Vagina (tissue), 2 donors: ENCODE measurements around the gene ABCB8. TPM values are rescaled to one million over a fixed set of nuclear protein-coding genes. Genes with fewer than 3 reads are reported as not detected.
A peak's percentile ranks its signal among the peaks of the same experiment; 100 is the strongest.

Experiments used
- DNase-seq, 2 donors: peaks; one replicate each; pipeline ENCODE4 v3.0.0-alpha.2; 2017; ENCODE audit errors: extremely low spot score in 2 of 2
- H3K27ac ChIP-seq: fragments of 200-600 bp; sonication (generic); one replicate; pipeline ENCODE4 v1.5.1; 2019
- H3K27me3 ChIP-seq: fragments of 200-600 bp; sonication (generic); one replicate; pipeline ENCODE4 v1.5.1; 2019
- H3K36me3 ChIP-seq, 2 donors: fragments of 200-600 bp; sonication (generic); one replicate each; pipeline ENCODE4 v1.5.1; 2017 to 2019
- H3K4me1 ChIP-seq: fragments of 200-600 bp; sonication (generic); one replicate; pipeline ENCODE4 v1.5.1; 2019
- H3K4me3 ChIP-seq, 2 donors: fragments of 200-600 bp; sonication (generic); 1 replicate in 1 of 2; 2 replicates in 1 of 2; pipeline ENCODE4 v1.5.1; 2016 to 2019
- H3K9me3 ChIP-seq: fragments of 200-600 bp; sonication (generic); one replicate; pipeline ENCODE4 v1.5.1; 2019
- POLR2A ChIP-seq, 2 donors: fragments of 450-650 bp; IDR thresholded peaks; one replicate each; pipeline ENCODE4 v1.6.1; 2017; ENCODE audit warnings: antibody characterized with exemption in 2 of 2, mild to moderate bottlenecking in 2 of 2, moderate library complexity in 2 of 2
- POLR2AphosphoS5 ChIP-seq, 2 donors: sonication (generic); formaldehyde crosslinking; IDR thresholded peaks; one replicate each; pipeline ENCODE4 v1.9.0; 2017; ENCODE audit warnings: antibody characterized with exemption in 2 of 2, mild to moderate bottlenecking in 2 of 2, low read depth in 1 of 2; ENCODE audit not compliant: insufficient read depth in 1 of 2
- intact Hi-C: fragments of 100-400 bp; cut with DNase I; formaldehyde crosslinking; loops from one replicate; pipeline ENCODE4 v1.15.1; 2023
- total RNA-seq: library from RNA; depleted of rRNA; stranded (reverse); fragments of >200 nt; gene quantifications from one replicate; pipeline ENCODE4 v1.2.3, GENCODE V29; 2016
- TF ChIP-seq, protein P1 (sequence below), 3 experiments: fragments of 450-650 bp in 2 of 3; fragments of 200-600 bp in 1 of 3; sonication (generic) in 1 of 3; IDR thresholded peaks; one replicate each; pipeline ENCODE4 v1.5.1; 2017 to 2019; ENCODE audit warnings: antibody characterized with exemption in 3 of 3, mild to moderate bottlenecking in 2 of 3, moderate library complexity in 2 of 3

Gene ABCB8
- total RNA-seq, result 38.3 TPM

DNA sequence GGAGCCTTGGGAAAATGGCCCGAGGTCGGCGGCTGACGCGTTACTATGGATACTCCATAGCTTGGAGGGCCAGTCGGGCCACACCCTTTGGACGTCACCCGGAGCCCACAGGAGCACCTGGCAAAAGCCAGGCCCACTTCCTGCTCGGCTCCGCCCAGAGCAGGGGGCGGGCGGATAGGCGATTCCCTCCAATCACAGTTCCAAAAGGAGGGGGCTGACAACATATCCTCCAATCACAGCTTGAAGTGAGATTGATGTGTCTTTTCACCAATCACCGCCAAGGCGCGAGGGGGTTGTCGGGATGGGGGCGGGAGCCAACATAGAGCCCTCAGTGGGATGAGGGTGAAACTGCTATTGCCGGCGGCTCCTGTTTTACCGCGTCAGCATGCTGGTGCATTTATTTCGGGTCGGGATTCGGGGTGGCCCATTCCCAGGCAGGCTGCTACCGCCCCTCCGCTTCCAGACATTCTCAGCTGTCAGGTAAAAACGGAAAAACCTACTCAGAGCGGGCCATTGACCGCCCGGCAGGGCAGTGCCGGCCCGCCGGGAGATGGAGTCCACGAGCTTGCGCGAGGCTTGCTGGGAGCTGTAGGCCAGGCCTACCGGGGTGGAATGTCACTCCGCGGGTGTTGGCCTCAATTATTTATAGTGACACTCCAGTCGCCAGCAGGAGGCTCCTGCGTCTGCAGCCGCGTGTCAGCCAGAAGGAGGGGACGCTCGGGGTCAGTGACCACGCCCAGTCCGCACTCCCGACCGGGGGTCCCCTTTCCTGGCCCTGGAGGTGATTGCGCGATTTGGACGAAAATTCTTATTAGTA lies at the start of gene ABCB8:
ABCB8 (plus strand) TSS at position 320 of the 817 bp plus-strand sequence; CDS start at position 386, 66 bp downstream.
- H3K4me1 ChIP-seq, result peaks cover 21% of the 10 kb centered on the region
- H3K9me3 ChIP-seq, result no peaks in the 10 kb centered on the region
- peak in 1 of 2 donors; percentile 57 for TF ChIP-seq POLR2A (IDR thresholded peaks at IDR 0.05)
- TF ChIP-seq, protein P1, sequence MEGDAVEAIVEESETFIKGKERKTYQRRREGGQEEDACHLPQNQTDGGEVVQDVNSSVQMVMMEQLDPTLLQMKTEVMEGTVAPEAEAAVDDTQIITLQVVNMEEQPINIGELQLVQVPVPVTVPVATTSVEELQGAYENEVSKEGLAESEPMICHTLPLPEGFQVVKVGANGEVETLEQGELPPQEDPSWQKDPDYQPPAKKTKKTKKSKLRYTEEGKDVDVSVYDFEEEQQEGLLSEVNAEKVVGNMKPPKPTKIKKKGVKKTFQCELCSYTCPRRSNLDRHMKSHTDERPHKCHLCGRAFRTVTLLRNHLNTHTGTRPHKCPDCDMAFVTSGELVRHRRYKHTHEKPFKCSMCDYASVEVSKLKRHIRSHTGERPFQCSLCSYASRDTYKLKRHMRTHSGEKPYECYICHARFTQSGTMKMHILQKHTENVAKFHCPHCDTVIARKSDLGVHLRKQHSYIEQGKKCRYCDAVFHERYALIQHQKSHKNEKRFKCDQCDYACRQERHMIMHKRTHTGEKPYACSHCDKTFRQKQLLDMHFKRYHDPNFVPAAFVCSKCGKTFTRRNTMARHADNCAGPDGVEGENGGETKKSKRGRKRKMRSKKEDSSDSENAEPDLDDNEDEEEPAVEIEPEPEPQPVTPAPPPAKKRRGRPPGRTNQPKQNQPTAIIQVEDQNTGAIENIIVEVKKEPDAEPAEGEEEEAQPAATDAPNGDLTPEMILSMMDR (IDR thresholded peaks at IDR 0.05), result peak; percentile 4 to 31 (median 31)
- peak; percentile 88 to 96 for TF ChIP-seq POLR2AphosphoS5 (IDR thresholded peaks at IDR 0.05; ENCODE audit: insufficient read depth in 1 of 2, low read depth in 1 of 2)
- intact Hi-C loops, result loop anchor here (2.0 kb wide), 1 partner anchor 54 kb away; the partner anchor contains the start of gene TMUB1
- DNase-seq, result peak; percentile 97 to 100
- H3K27me3 ChIP-seq, result no peaks in the 10 kb centered on the region
- H3K27ac ChIP-seq, result peak within 1 kb of the TSS; percentile 82
- peak within 1 kb of the TSS; percentile 65 to 90 for H3K4me3 ChIP-seq
- H3K36me3 ChIP-seq, result no peaks in the 10 kb centered on the region

DNA sequence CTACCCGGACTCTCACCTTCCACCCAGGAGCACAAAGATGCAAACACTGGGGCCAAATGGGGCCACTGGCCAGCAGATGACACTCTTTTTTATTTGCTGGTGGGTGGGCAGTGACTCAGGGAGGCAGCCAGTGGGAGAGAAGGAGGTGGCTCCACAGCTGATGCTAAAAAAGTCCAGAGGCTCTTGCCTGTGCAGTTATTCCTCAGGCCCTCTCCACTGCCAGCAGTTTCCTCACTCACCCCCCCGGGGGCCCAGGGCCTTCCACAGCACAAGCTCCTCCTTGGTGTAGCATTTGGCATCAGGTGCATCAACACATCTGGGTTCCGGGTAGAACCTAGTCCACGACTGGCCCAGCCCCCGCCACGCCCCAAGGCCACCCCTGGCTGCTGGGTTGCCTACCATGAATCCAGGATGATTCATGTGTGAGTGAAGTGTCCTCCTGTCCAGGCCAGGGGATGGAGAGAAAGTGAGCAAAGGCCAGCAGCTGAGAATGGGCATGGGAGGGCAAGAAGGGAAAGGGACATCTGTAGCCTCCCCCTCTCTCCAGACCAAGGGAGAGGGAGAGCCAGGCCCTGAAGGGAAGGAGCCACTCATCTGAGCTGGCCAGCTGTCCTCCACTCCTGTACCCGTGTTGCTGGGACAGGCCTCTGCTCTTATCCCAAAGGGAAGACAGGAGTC lies 48.4 kb upstream of the ABCB8 start:
- peak overlapping the region in 1 of 2 donors; percentile 50 for H3K4me3 ChIP-seq
- intact Hi-C loops, result no loop called here
- peaks cover 30% of the 10 kb centered on the region for H3K4me1 ChIP-seq
- peaks cover 3% of the 10 kb centered on the region for H3K27me3 ChIP-seq
- TF ChIP-seq POLR2A (IDR thresholded peaks at IDR 0.05) (no peak), POLR2AphosphoS5 (IDR thresholded peaks at IDR 0.05; ENCODE audit: insufficient read depth in 1 of 2, low read depth in 1 of 2) (no peak)
- TF ChIP-seq, protein P1 (IDR thresholded peaks at IDR 0.05), result no peak
- no peak overlapping the region for H3K27ac ChIP-seq
- no peaks in the 10 kb centered on the region for H3K36me3 ChIP-seq
- no peak for DNase-seq
- H3K9me3 ChIP-seq, result no peaks in the 10 kb centered on the region

DNA sequence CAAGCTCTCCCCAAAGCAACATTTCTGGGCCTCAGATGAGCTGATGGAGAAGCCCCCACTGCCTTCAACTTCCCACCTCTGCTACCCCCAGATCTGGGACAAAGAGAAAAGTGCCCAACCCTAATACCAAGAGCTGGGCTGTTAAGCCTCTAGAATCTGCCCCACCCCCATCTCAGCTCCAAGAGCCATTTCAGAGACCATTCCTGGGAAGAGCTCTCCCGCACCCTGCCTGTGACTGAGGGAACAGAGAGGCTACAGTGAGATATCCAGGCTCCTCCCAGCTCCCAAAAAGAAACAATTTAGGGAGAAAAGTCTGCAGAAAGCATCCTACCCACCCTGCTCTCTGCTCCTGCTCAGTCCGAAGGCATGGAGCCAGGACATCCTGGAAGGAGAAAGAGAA lies 47.6 kb upstream of the ABCB8 start:
- peaks cover 3% of the 10 kb centered on the region for H3K27me3 ChIP-seq
- TF ChIP-seq, protein P1 (IDR thresholded peaks at IDR 0.05), result no peak
- TF ChIP-seq POLR2A (IDR thresholded peaks at IDR 0.05), result no peak
- no peak for TF ChIP-seq POLR2AphosphoS5 (IDR thresholded peaks at IDR 0.05; ENCODE audit: insufficient read depth in 1 of 2, low read depth in 1 of 2)
- intact Hi-C loops, result no loop called here

DNA sequence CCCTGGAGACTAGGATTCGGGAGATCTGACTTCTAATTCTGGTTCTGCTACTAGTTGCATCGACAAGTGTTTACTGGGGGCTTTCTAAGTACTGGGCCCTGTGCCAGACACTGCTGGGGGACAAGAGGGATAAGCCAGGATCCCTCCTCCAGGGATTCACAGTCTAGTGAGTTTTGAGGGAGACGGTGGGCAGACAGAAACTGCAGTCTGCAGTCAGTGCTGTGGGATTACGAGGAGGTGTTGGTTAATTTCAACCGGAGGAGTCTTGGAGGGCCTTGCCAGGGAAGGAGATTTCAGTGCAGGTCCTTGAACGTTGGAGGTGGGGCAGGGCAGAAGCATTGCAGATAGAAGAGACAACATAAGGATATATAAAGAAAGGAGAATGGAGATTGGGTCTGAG lies 46.6 kb upstream of the ABCB8 start:
- H3K27ac ChIP-seq, result no peak overlapping the region
- H3K36me3 ChIP-seq, result no peaks in the 10 kb centered on the region
- DNase-seq, result no peak
- peaks cover 22% of the 10 kb centered on the region for H3K4me1 ChIP-seq
- H3K27me3 ChIP-seq, result peaks cover 3% of the 10 kb centered on the region
- TF ChIP-seq POLR2AphosphoS5 (IDR thresholded peaks at IDR 0.05; ENCODE audit: insufficient read depth in 1 of 2, low read depth in 1 of 2) (no peak), POLR2A (IDR thresholded peaks at IDR 0.05) (no peak)
- TF ChIP-seq, protein P1 (IDR thresholded peaks at IDR 0.05), result no peak
- intact Hi-C loops, result no loop called here
- H3K9me3 ChIP-seq, result no peaks in the 10 kb centered on the region
- H3K4me3 ChIP-seq, result no peak overlapping the region

More for the DNA sequence above, 47.6 kb upstream of the ABCB8 start:
- Histone ChIP-seq H3K27ac (no peak overlapping the region), H3K9me3 (no peaks in the 10 kb centered on the region), H3K4me3 (no peak overlapping the region), H3K36me3 (no peaks in the 10 kb centered on the region), H3K4me1 (peaks cover 22% of the 10 kb centered on the region)
- DNase-seq, result no peak
